Upper lobe of right lung (tissue), 1 donor: ENCODE results near the gene ZNF23. TPM values are rescaled to one million over a fixed set of nuclear protein-coding genes. Genes with fewer than 3 reads are reported as not detected.

Experiments
- ATAC-seq: fragments of 200-7000 bp; cut with Tn5 transposase; one replicate; pipeline ENCODE4 v1.9.1; 2020; ENCODE audit warnings: mild to moderate bottlenecking, moderate library complexity
- DNase-seq: peaks from one replicate; pipeline ENCODE4 v3.0.0-alpha.2; 2020
- H3K27ac ChIP-seq: fragments of 200-600 bp; one replicate; pipeline ENCODE4 v1.8.0; 2022
- H3K27me3 ChIP-seq: fragments of 200-600 bp; one replicate; pipeline ENCODE4 v1.8.0; 2022; ENCODE audit warnings: mild to moderate bottlenecking
- H3K36me3 ChIP-seq: fragments of 200-600 bp; one replicate; pipeline ENCODE4 v1.8.0; 2022
- H3K4me1 ChIP-seq: fragments of 200-600 bp; one replicate; pipeline ENCODE4 v1.8.0; 2022
- H3K4me3 ChIP-seq: fragments of 200-600 bp; one replicate; pipeline ENCODE4 v1.8.0; 2022; ENCODE audit warnings: mild to moderate bottlenecking
- H3K9me3 ChIP-seq: fragments of 200-600 bp; one replicate; pipeline ENCODE4 v1.8.0; 2022
- CTCF ChIP-seq: fragments of 200-600 bp; IDR thresholded peaks from one replicate; pipeline ENCODE4 v1.8.0; 2022; ENCODE audit warnings: antibody characterized with exemption
- intact Hi-C: fragments of 100-400 bp; cut with DNase I; formaldehyde crosslinking; loops from one replicate; pipeline ENCODE4 v1.11.0; 2022
- total RNA-seq: library from RNA; stranded (reverse); fragmentation: NEBNext Ultra II Directional; extraction: Animal tissue kit (Norgen Biotek cat#: 25700); gene quantifications from one replicate; pipeline ENCODE4 v1.2.1, GENCODE V29; 2021
- donor health status: DM: no; HTN: yes; CAD: no; lungs with severe emphysema.

The ZNF23 gene
- total RNA-seq, 1 donor from 2014 or later: 7.3 TPM

- H3K4me3 ChIP-seq: no peak overlapping the region
- H3K27ac ChIP-seq: no peak overlapping the region
- TF ChIP-seq CTCF: no peak
- no peaks in the 10 kb centered on the region for H3K36me3 ChIP-seq
- intact Hi-C loops: no loop called here
- no peaks in the 10 kb centered on the region for H3K9me3 ChIP-seq
- ATAC-seq: no peak
- H3K27me3 ChIP-seq: peaks cover 33% of the 10 kb centered on the region
- H3K4me1 ChIP-seq: no peaks in the 10 kb centered on the region
- DNase-seq: peak; percentile 2
Measured at GRCh38 chr16:71409011-71409775, 52.9 kb downstream of the ZNF23 start.

- no peak overlapping the region for H3K27ac ChIP-seq
- no peak overlapping the region for H3K4me3 ChIP-seq
- intact Hi-C loops: no loop called here
- H3K4me1 ChIP-seq: no peaks in the 10 kb centered on the region
- ATAC-seq (no peak), DNase-seq (peak; percentile 2)
- TF ChIP-seq CTCF: no peak
- no peaks in the 10 kb centered on the region for H3K9me3 ChIP-seq
- peaks cover 33% of the 10 kb centered on the region for H3K27me3 ChIP-seq
- H3K36me3 ChIP-seq: no peaks in the 10 kb centered on the region
Measured at GRCh38 chr16:71408536-71408935, 53.5 kb downstream of the ZNF23 start.

GRCh38 chr16:71407731-71408130 is 54.3 kb downstream of the ZNF23 start:
- no peak for TF ChIP-seq CTCF
- H3K4me1 ChIP-seq: no peaks in the 10 kb centered on the region
- no peak overlapping the region for H3K27ac ChIP-seq
- H3K27me3 ChIP-seq: peaks cover 33% of the 10 kb centered on the region
- intact Hi-C loops: no loop called here
- H3K9me3 ChIP-seq: no peaks in the 10 kb centered on the region
- DNase-seq: no peak
- no peaks in the 10 kb centered on the region for H3K36me3 ChIP-seq
- ATAC-seq: no peak
- no peak overlapping the region for H3K4me3 ChIP-seq

GRCh38 chr16:71406724-71407123 is 55.3 kb downstream of the ZNF23 start:
- no peak for DNase-seq
- no peak overlapping the region for H3K27ac ChIP-seq
- H3K27me3 ChIP-seq: peaks cover 24% of the 10 kb centered on the region
- no peaks in the 10 kb centered on the region for H3K36me3 ChIP-seq
- intact Hi-C loops: no loop called here
- H3K9me3 ChIP-seq: no peaks in the 10 kb centered on the region
- H3K4me1 ChIP-seq: no peaks in the 10 kb centered on the region
- no peak for ATAC-seq
- H3K4me3 ChIP-seq: no peak overlapping the region
- no peak for TF ChIP-seq CTCF

GRCh38 chr16:71406316-71406715 is 55.7 kb downstream of the ZNF23 start:
- Histone ChIP-seq H3K36me3 (no peaks in the 10 kb centered on the region), H3K9me3 (no peaks in the 10 kb centered on the region), H3K27ac (no peak overlapping the region), H3K4me3 (no peak overlapping the region), H3K27me3 (peaks cover 20% of the 10 kb centered on the region), H3K4me1 (no peaks in the 10 kb centered on the region)
- ATAC-seq: no peak
- DNase-seq: peak; percentile 32
- intact Hi-C loops: no loop called here
- TF ChIP-seq CTCF: no peak
